IMR-90 (cell line): ENCODE data around the gene UBLCP1.

ENCODE experiments used
- MAFK ChIP-seq: IDR thresholded peaks from 2 replicates; pipeline ENCODE4 v1.6.1; 2012; ENCODE audit warnings: low read depth, low read length, improper control_type of control experiment
- MXI1 ChIP-seq: IDR thresholded peaks from 2 replicates; pipeline ENCODE4 v1.6.1; 2012; ENCODE audit warnings: low read depth, mild to moderate bottlenecking, low read length, moderate library complexity, borderline replicate concordance
- POLR2A ChIP-seq: IDR thresholded peaks from 2 replicates; pipeline ENCODE4 v1.6.1; 2012; ENCODE audit warnings: mild to moderate bottlenecking, low read depth, low read length
- RAD21 ChIP-seq: IDR thresholded peaks from 2 replicates; pipeline ENCODE4 v1.6.1; 2012; ENCODE audit warnings: low read length, improper control_type of control experiment
- TF ChIP-seq, protein P1 (sequence below): conservative IDR thresholded peaks from 2 replicates; pipeline ENCODE4 v1.5.1; 2012; ENCODE audit warnings: mild to moderate bottlenecking, low read depth, low read length, improper control_type of control experiment

DNA sequence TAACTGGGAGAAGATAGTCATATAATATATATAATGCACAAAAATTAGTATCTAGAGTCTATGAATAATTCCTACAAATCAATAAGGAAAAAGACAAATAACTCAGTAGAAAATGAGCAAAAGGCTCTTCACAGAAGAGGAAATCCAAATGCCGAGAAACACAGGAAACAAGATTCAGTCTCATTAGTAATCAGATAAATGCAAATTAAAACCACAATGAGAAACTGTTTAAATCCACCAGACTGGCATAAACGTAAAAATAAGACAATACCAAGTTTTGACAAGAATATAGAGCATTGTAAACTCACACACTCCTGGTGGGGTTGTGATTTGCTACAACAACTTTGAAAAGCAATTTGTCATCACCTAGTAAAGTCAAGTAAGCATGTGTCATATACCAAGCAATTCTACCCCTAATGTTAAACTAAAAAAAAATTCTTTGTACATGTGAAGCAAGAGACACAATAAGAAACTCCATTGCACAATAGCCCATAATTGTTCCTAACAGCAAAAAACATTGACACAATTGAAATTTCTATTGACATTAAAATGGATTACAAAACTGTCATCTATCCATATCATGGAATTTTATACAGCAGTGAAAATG lies 21.0 kb upstream of the UBLCP1 start:
- TF ChIP-seq RAD21 (no peak), POLR2A (no peak), MAFK (no peak), MXI1 (no peak)
- TF ChIP-seq, protein P1, sequence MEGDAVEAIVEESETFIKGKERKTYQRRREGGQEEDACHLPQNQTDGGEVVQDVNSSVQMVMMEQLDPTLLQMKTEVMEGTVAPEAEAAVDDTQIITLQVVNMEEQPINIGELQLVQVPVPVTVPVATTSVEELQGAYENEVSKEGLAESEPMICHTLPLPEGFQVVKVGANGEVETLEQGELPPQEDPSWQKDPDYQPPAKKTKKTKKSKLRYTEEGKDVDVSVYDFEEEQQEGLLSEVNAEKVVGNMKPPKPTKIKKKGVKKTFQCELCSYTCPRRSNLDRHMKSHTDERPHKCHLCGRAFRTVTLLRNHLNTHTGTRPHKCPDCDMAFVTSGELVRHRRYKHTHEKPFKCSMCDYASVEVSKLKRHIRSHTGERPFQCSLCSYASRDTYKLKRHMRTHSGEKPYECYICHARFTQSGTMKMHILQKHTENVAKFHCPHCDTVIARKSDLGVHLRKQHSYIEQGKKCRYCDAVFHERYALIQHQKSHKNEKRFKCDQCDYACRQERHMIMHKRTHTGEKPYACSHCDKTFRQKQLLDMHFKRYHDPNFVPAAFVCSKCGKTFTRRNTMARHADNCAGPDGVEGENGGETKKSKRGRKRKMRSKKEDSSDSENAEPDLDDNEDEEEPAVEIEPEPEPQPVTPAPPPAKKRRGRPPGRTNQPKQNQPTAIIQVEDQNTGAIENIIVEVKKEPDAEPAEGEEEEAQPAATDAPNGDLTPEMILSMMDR = no peak
